Upper lobe of left lung (tissue), 6 donors: ENCODE measurements around the gene KRTAP10-9. TPM values are rescaled to one million over a fixed set of nuclear protein-coding genes. Genes with fewer than 3 reads are reported as not detected.
A peak's percentile ranks its signal among the peaks of the same experiment; 100 is the strongest.
"Not testable (repeated sequence)": the region's sequence is repeated elsewhere in the genome, so short reads cannot be mapped to it uniquely, and the experiment has no call there.

Experiments used
- ATAC-seq, 2 donors: fragments of 200-7000 bp; cut with Tn5 transposase; one replicate each; pipeline ENCODE4 v1.9.1; 2022; ENCODE audit warnings: mild to moderate bottlenecking in 2 of 2, moderate library complexity in 2 of 2; ENCODE audit not compliant: low FRiP score in 2 of 2
- DNase-seq, 2 donors: peaks; one replicate each; pipeline ENCODE4 v3.0.0-alpha.2; 2019 to 2020
- H3K27ac ChIP-seq, 4 donors: fragments of 200-600 bp; sonication (generic); one replicate each; pipeline ENCODE4 v1.5.1; 2016 to 2019
- H3K27me3 ChIP-seq, 4 donors: fragments of 200-600 bp; sonication (generic); one replicate each; pipeline ENCODE4 v1.5.1; 2017 to 2019
- H3K36me3 ChIP-seq, 4 donors: fragments of 200-600 bp; sonication (generic); one replicate each; pipeline ENCODE4 v1.5.1; 2016 to 2019
- H3K4me1 ChIP-seq, 4 donors: fragments of 200-600 bp; sonication (generic); one replicate each; pipeline ENCODE4 v1.5.1; 2018 to 2019
- H3K4me3 ChIP-seq, 4 donors: fragments of 200-600 bp; sonication (generic); one replicate each; pipeline ENCODE4 v1.5.1; 2017 to 2019; ENCODE audit warnings: mild to moderate bottlenecking in 2 of 4, moderate library complexity in 1 of 4
- H3K9me3 ChIP-seq, 4 donors: fragments of 200-600 bp; sonication (generic); one replicate each; pipeline ENCODE4 v1.5.1; 2018 to 2019
- CTCF ChIP-seq, 6 experiments: fragments of 450-650 bp in 4 of 6; fragments of 200-600 bp in 2 of 6; sonication (generic) in 2 of 6; IDR thresholded peaks; one replicate each; pipeline ENCODE4 v1.5.1; 2016 to 2019; ENCODE audit warnings: antibody characterized with exemption in 6 of 6
- EP300 ChIP-seq, 4 donors: sonication (generic); formaldehyde crosslinking; IDR thresholded peaks; one replicate each; pipeline ENCODE4 v1.5.1; 2017; ENCODE audit warnings: antibody characterized with exemption in 4 of 4, control low read depth in 2 of 4
- POLR2A ChIP-seq, 4 donors: fragments of 450-650 bp; IDR thresholded peaks; one replicate each; pipeline ENCODE4 v1.5.1; 2016 to 2017; ENCODE audit warnings: antibody characterized with exemption in 4 of 4, mild to moderate bottlenecking in 2 of 4
- POLR2AphosphoS5 ChIP-seq, 2 donors: sonication (generic); formaldehyde crosslinking; IDR thresholded peaks; one replicate each; pipeline ENCODE4 v1.5.1; 2017; ENCODE audit warnings: antibody characterized with exemption in 2 of 2
- WGBS, 2 donors: methylation state at CpG; one replicate each; pipeline ENCODE4 v1.1.5; 2017 to 2018; 5-methylcytosine and 5-hydroxymethylcytosine counted together
- total RNA-seq, 6 donors: library from RNA; depleted of rRNA in 4 of 6; stranded (reverse); fragments of >200 nt in 4 of 6; gene quantifications; one replicate each; pipeline versions ENCODE4 v1.1.0 to v1.2.1, GENCODE V29; 2016 to 2021
- donor health status: DM: no; HTN: no; CAD: no; lungs with moderate emphysema.
- donor health status: DM: no; HTN: yes; CAD: no; lungs with severe emphysema.

KRTAP10-9 gene
- total RNA-seq, 6 donors from 2014 or later = not detected

GRCh38 chr21:44589094-44589493 is 37.8 kb upstream of the KRTAP10-9 start:
- Histone ChIP-seq H3K9me3 (no peaks in the 10 kb centered on the region), H3K4me1 (no peaks in the 10 kb centered on the region), H3K27ac (no peak overlapping the region), H3K4me3 (no peak overlapping the region), H3K36me3 (no peaks in the 10 kb centered on the region), H3K27me3 (peaks cover 0 to 5% (median 0%) of the 10 kb centered on the region in 4 donors)
- DNase-seq = no peak
- TF ChIP-seq POLR2A (IDR thresholded peaks at IDR 0.05) = no peak
- no peak for TF ChIP-seq CTCF (IDR thresholded peaks at IDR 0.05)
- no peak for TF ChIP-seq POLR2AphosphoS5 (IDR thresholded peaks at IDR 0.05)
- no peak for TF ChIP-seq EP300 (IDR thresholded peaks at IDR 0.05)
- ATAC-seq = no peak
- 92 to 100% methylated on average over 2 of the region's 2 CpGs for WGBS, 2 donors

- DNase-seq = no peak
- TF ChIP-seq POLR2AphosphoS5 (IDR thresholded peaks at IDR 0.05) = no peak
- TF ChIP-seq POLR2A (IDR thresholded peaks at IDR 0.05) = no peak
- TF ChIP-seq CTCF (IDR thresholded peaks at IDR 0.05) = no peak
- TF ChIP-seq EP300 (IDR thresholded peaks at IDR 0.05) = no peak
- WGBS, 2 donors = 83 to 85% methylated on average over 11 to 21 of the region's 24 CpGs
- H3K4me3 ChIP-seq = no peak overlapping the region
- no peaks in the 10 kb centered on the region for H3K9me3 ChIP-seq
- no peak for ATAC-seq
- no peak overlapping the region for H3K27ac ChIP-seq
- no peaks in the 10 kb centered on the region for H3K36me3 ChIP-seq
- H3K27me3 ChIP-seq = peaks cover 0 to 5% (median 0%) of the 10 kb centered on the region in 4 donors
- H3K4me1 ChIP-seq = no peaks in the 10 kb centered on the region
Observed at GRCh38 chr21:44589586-44590305, 37.1 kb upstream of the KRTAP10-9 start.

- Histone ChIP-seq H3K9me3 (no peaks in the 10 kb centered on the region), H3K27ac (no peak overlapping the region), H3K27me3 (peaks cover 0 to 5% (median 0%) of the 10 kb centered on the region in 4 donors), H3K4me1 (no peaks in the 10 kb centered on the region), H3K36me3 (no peaks in the 10 kb centered on the region), H3K4me3 (no peak overlapping the region)
- no peak for TF ChIP-seq POLR2A (IDR thresholded peaks at IDR 0.05)
- no peak for TF ChIP-seq POLR2AphosphoS5 (IDR thresholded peaks at IDR 0.05)
- TF ChIP-seq CTCF (IDR thresholded peaks at IDR 0.05) = no peak
- no peak for TF ChIP-seq EP300 (IDR thresholded peaks at IDR 0.05)
- peak in 1 of 2 donors; percentile 67 for ATAC-seq
- 85 to 100% methylated on average over 1 to 10 of the region's 10 CpGs for WGBS, 2 donors
- no peak for DNase-seq
Observed at GRCh38 chr21:44590311-44590721, 36.6 kb upstream of the KRTAP10-9 start.

- ATAC-seq (peak in 1 of 2 donors; percentile 10), DNase-seq (peak in 1 of 2 donors; percentile 77)
- H3K9me3 ChIP-seq, H3K4me1 ChIP-seq, H3K36me3 ChIP-seq, H3K4me3 ChIP-seq, H3K27me3 ChIP-seq, H3K27ac ChIP-seq: not testable (repeated sequence)
- WGBS, 2 donors = 61 to 82% methylated on average over 15 to 16 of the region's 19 CpGs
Observed at GRCh38 chr21:44590897-44591800, 35.7 kb upstream of the KRTAP10-9 start.

GRCh38 chr21:44591801-44592130 is 35.1 kb upstream of the KRTAP10-9 start:
- ATAC-seq, H3K9me3 ChIP-seq, DNase-seq: not testable (repeated sequence)

More at GRCh38 chr21:44591801-44592130, 35.1 kb upstream of the KRTAP10-9 start:
- not testable (repeated sequence) for H3K4me1 ChIP-seq, H3K4me3 ChIP-seq, H3K27ac ChIP-seq, H3K36me3 ChIP-seq, H3K27me3 ChIP-seq
- 78% methylated on average over 2 of the region's 4 CpGs; no CpG with 5 or more reads in 1 of the 2 donors for WGBS, 2 donors
